Stimulated activated CD8-positive, alpha-beta memory T cell treated with anti-CD3 and anti-CD28 coated beads, Interleukin-12 subunit alpha, Interleukin-12 subunit beta, amount 100 ng/mL, for 4 hours (primary cell): ENCODE data around the gene PIP5KL1.

Experiments
- DNase-seq: peaks from one replicate; pipeline ENCODE4 v3.0.0-alpha.2; 2020; ENCODE audit warnings: low read depth

The PIP5KL1 gene

DNA sequence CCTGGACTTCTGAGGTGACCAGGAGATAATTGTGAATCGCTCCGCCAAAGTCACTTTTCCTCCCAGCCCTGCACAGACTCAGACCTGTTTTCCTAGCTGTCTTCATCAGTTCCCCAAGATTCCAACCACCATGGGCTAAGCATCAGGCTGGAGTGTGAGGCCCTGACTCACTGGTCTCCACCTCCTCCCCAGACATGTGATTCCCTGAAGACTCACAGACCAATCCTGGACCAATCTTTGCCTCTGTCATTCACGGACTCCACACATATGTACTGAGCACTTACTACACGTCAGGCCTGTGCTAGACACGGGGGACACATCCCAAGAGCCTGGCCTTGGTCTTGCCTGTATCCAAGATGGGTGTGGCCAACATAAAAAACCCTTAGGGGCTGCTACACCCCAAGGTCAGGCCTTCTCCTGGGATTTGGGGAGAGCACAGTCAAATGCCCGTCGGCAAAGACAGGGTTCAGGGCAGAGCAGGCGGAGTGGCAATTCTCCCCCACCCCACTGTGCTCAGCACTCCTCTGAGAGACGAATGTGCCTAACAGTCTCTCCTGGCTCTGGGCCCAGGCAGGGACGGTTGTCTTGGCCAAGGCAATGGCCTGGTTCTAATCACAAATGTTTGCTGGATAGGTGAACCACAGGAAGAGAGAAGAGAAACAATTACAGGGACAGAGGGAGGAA, 38.3 kb upstream of the PIP5KL1 start:
- DNase-seq = no peak

DNA sequence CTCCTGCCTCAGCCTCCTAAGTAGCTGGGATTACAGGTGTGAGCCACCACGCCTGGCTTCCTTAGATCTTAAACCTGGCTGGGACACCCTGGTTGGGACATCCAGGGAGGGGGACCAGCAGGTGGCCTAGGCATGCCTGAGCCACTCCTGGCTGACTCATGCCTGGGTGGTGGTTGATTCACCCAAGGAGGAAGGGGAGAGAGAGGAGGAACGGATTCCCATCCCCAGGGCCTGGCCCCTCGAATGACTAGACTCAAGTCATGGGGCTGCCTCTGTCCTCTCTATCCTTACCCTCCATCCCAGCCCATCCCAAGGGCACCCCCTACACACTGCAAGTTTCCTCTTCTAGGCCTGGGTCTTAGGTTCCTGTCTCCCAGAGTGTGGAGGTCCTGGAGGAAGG, 37.5 kb upstream of the PIP5KL1 start:
- no peak for DNase-seq

DNA sequence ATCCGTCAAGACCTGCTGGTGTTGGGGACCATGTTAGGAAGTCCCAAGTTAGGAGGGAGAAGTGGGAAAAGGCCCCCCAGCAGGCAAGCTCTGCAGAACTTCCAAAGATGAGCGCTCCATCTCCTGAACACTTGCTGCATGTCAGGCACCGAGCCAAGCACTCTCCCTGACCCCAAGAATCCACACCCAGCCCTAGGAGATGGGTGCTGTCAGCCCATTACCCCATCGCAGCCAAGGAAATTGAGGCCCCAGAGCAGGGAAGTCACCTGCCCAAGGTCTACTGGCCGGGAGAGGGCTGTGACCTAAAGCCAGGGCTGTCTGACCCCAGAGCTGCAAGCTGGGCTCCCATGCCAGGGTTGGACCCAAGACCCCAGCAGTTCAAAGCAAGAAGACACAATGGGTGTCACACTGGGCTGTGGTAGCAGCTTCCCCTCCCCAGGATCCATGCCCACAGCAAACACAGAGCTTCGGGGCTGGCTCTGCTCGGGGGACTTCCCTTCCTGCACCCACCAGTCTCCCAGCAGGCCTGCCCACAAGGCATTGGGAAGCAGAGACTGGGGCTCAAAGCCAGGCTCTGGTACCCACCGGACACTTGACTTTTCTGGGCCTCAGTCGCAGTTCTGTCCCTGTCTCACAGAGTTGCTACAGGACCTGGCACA, 36.7 kb upstream of the PIP5KL1 start:
- no peak for DNase-seq

DNA sequence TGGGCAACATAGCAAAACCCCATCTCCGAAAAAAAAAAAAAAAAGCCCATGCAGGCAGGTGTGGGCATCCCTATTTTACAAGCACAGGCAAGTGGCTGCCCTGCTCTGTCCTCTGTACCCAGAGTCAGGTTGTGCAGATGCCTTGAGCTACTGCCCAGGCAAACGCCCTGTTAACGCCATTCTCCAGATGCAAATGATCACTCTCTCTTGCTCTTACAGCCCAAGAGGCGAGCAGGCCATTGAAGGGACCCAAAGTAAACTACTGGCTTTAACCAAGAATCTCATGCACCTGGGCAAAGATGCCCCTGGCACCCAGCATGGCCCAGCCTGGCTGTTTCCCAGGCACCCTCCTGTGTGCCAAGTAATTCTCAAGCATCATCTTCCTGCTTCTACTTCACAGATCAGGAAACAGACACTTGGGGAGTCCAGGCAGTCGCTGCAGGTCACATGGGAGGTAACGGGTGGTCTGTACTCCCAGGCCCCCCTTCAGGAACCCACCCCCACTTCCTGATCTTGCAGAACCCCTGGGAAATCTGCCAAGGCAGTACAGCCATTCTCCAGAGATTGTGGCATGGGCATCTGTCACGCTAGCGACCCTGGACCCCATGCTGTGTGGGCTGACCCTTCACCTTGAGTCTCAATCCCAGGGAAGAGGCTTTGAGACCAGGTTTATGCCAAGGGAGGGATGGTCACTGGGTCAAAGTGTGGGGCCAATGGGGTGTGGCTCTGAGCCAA, 36.0 kb upstream of the PIP5KL1 start:
- no peak for DNase-seq

DNA sequence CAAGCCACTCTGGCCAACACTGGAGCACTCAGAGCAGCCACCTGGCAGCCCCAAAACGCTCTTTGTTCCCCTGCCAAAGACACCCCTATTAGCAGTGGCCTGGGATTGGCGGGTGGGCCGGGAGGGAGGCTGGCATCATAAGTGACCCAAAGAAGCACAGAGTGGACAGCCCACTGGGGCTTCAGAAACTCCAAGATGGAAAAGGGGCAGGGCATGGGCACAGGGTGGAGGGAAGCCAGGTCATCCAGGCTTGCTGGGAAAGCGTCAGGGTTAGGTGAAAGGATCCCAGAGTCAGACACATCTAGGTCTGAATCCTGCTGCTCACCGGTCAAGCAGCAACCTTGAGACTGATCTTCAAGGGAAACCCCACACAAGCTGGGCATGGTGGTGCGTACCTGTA, 35.4 kb upstream of the PIP5KL1 start:
- DNase-seq = no peak

DNA sequence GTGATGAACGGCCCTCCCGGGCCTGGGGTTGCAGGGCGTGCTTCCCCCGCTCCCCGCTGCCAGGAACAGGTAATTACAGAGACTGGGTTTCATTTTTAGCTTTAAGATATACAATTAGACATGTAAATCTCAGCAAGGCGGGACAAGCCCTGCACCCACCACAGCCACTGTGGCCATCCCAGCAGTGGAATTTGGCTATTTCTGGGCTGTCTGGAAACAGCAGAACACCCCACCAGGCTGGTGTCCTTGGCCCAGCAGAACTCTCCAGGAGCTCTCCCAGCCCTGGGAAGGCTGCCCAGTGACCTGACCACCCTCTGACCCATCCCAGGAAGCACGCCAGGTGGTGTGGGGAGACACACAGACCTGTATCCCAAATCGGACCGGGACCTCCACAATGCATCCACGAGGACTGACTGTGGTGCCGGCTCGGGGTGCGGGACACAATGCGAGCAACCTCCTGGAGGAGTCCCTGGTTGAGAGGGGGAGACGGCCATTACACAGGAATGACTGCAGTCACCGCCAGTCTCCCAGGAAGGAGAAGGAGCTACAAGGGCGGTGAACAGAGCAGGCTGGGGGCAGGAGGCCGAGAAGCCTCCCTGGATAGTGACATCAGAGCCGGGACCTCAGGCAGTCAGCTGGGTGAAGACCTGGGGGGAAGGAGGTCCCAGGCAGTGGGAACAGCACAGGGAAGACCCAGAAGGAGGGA, 32.9 kb upstream of the PIP5KL1 start:
- DNase-seq = no peak

DNA sequence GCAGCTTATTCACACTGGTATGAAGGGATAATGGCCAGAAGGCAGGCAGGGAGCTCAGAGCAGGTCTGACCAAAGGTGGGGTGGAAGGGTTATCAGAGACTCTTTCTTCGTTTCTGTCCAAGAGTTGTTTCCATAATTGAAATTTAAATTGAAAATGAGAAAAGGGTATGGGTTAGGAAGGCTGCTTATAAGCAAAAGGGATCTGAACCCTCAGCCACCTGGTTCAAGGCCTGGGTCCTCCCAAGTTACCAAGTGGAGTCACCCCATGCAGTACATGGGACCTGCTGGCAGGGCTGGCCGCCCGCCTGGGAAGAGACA, 32.4 kb upstream of the PIP5KL1 start:
- no peak for DNase-seq

DNA sequence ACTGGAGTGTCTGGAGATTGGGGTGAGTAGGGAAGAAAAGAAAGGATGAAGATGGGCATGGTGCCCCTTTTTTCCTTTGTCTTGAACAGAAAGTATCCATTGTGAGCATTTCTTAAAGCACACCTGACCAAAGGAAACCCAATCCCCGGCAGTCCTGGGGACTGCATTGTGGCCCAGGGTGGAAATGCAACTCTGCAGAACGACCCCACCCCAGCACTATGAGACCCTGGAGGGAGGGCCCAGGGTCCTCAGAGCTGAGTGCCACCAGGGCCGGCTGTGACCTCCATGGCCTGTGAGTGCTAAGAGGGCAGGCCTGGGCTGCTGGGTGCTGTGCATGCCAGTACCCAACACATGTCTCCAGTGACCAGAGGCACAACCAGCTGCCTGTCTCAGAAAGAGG, 31.7 kb upstream of the PIP5KL1 start:
- no peak for DNase-seq

DNA sequence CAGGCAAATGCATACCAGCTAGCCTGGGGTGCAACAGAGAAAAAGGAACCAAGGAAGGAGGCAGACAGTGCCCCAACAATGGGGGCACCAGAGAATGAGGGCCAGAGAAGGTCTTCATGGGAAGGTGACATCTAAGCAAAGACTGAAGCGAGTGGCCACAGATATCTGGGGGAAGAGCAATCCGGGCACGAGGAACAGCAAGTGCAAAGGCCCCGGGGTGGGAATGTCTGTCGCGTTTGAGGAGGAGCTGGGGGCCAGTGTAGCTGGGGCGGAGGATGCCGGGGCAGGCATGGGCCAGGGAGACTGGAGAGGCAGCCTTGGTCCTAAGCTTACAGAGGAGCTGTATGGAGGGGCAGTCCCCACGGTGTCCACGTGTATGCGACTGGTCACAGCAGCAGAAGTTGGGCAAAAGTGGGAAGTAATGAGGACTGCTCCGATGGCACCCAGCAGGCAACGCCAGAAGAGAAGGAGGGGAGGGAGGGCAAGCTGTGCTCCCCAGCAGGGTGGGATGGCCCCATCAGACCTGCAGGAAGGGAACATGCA, 31.1 kb upstream of the PIP5KL1 start:
- DNase-seq = no peak

DNA sequence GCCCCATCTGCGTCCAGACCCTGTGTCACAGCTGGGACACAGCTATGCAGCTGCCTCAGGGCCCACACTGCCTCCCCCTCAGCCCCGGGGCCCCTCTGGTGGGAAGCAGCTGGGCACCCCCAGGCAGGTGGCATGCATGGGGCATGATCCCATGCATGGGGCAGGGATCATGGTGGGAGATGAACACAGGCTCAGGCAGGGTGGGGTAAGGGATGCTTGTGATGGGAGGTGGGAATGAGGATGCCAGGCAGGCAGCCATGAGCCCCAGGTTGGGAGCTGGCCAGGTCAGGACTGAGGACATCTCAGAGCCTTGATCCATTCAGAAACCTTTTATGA, 30.5 kb upstream of the PIP5KL1 start:
- DNase-seq = no peak

DNA sequence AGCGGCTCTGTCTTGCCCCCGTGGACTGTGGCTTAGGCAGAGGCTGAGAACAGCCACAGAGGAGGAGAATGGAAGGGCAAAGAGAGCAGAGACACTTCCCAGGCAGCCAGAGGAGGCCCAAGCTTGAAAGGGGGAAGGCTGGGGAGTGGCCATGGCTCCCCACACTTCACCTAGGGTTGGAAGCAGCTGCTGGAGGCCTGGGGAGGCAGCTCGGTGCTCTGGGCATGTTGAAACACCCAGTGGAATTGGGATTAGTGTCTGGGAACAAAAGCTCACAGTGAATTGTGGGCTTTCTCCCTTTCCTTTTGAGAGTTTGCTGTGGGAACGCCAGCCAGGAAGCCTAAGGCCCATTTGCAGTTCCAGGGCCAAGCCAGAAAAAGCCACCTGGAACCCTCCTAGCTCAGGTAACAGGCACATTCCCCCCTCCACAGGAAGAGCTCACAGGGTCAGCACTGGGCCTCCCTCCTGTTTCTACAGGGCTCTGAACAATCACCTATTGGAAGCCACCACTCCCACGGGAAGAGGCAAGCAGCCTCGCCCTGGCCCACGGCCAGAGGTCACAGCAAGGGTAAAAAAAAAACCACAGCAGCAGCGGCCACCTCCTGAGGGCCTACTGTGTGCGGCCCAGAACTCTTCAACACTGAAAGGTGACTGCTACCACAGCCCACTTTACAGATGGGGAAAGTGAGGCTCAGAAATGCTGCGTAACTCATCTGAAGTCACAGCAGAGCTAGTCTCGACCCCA, 30.0 kb upstream of the PIP5KL1 start:
- DNase-seq = no peak

DNA sequence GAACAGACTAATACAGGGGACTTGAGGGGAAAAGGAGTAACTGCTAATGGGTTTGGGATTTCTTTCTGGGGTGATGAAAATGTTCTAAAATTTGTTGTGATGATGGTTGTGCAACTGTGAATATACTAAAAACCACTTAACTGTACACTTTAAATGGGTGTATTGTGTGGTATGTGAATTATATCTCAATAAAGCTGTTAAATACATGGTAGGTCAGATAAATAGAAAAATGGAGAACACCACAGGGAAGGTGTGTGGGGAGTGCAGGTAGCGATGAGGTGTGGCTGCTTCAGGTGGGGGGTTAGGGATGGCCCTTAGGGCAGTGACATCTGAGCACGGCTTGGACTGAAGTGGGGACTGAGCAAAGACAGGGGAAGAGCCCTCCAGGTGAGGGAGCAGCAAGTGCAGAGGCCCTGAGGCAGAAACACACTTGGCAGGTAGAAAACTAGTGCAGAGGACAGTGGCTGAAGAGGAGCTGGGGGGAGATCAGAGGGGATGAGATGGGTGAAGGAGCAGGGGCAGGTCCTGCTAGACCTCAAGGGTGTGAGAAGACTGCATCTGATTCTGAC, 29.3 kb upstream of the PIP5KL1 start:
- no peak for DNase-seq

DNA sequence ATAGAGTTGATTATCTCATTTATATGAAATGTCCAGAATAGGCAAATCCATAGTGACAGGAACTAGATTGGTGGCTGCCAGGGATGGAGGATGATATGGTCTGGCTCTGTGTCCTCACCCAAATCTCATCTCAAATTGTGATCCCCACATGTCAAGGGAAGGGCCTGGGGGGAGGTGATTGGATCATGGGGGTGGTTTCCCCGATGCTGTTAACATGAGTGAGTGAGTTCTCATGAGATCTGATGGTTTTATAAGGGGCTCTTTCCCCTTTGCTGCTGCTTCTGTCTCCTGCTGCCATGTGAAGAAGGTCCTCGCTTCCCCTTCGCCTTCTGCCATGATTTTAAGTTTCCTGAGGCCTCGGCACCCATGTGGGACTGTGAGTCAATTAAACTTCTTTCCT, 28.8 kb upstream of the PIP5KL1 start:
- DNase-seq = no peak

DNA sequence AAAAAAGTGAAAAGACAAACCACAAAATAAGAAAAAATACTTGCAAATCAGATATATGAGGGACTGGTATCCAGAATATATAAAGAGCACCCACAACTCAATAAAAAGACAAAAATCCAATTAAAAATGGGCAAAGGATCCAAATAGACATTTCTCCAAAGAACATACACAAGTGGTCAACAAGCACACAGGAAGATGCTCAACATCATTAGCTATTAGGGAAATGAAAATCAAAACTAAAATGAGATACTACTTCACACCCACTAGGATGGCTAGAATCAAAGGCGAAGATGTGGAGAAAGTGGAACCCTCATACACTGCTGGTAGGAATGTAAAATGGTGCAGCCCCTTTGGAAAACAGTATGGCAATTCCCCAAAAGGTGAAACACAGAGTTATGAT, 28.2 kb upstream of the PIP5KL1 start:
- DNase-seq = no peak

DNA sequence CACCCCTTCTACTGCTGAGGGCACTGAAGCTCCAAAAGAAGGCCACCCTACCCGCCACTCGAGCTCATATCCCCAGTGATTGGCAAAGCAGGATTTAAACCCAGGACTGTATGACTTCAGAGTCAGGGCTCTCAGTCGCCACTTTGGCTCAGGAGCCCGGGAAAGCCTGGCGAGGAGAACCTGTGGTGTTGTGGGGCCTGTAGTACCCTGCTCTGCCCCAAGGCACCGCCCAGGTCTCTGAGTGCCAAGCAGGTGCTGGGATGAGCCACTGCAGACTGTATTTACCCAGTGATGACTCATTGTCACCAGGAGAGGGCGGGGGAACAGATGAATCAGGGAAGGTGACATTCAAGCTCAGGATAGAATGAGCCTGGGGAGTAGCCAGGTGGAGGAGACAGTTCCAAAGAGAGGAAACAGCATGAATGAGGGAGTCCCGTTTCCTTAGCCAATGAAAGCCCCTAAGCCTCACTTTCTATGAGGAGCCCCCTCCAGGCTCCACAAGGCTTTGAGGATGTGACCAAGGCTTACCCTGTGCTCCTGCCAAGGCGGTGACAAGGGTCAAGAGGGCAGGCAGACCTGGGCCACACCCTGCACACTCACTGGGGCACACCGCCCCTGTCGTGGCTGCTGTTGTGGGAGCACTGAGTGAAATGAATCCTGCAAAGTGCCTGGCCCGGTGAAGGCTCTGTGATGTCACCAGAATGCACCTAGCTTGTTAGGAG, 24.9 kb upstream of the PIP5KL1 start:
- peak; percentile 71 for DNase-seq

DNA sequence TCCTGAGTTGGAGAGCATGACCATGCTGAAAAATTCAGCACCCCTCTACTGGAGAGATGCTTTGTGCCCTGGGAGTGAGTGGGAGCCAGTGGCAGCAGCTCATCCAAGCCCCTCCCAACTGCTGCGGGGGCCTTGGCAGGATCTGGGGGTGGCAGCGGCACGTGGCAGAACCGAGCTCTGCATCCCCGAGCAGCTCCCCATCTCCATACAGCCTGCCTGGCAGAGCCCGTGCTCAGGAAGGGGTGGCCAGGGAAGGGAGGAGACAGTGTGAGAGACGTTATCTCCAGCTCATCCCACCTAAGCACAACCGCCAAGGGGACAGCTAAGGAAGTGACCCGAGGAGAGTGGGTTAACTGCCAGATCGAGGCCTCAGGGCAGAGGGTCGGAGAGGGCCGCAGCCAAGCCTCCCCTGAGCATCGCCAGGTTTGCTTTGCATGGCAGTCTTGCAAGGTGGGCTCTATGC, 24.3 kb upstream of the PIP5KL1 start:
- DNase-seq = no peak

DNA sequence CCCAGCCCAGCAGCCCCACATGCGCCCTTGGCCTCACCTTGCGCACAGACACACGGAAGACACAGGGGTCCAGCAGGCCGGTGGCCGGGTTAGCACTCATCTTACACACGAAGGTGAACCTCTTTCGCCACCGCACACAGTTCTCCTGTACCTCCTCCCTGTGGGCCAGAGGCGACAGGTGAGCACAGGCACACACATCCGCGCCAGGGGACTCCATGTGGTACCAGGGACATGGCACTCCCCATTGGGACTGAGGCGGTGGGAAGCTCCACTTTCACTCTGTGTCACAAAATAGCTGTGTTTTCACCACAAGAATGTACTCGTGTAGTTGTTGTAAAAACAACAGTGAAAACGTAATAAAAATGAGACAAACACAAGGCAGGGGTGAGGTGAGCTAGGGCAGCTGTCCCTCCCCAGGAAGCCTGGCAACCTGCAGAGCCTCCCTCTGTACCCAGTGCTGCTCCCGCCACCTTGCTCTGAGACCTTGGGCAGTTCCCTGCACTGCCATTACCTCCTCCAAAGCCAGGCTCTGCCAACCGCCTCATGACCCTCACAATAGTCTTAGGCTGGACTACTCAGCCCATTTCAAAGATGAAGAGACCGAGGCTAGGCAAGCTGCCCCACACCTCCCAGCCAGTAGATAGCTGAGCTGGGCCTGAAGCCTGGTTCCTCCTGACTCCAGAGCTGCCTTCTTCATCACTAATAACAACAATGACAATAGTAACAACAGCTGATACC, 23.4 kb upstream of the PIP5KL1 start:
- no peak for DNase-seq

DNA sequence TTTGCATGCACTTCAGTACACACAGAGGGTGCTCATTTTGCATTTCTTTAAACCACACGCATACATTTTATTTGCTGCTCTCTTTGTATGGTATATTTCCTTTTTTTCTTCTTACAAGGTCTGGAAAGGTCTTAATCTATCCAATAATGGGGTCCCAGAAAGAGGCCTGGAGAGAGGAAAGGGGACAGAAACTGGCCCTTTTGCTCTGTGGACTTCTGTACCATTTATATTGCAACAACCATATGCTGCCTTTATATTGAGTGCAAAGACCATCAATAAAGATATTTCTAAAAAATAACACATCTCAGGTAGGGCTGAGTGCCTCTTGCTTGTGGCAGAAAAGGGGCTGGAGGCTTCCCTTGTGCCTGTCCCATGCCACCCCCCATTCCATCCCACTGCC, 22.6 kb upstream of the PIP5KL1 start:
- DNase-seq = no peak

DNA sequence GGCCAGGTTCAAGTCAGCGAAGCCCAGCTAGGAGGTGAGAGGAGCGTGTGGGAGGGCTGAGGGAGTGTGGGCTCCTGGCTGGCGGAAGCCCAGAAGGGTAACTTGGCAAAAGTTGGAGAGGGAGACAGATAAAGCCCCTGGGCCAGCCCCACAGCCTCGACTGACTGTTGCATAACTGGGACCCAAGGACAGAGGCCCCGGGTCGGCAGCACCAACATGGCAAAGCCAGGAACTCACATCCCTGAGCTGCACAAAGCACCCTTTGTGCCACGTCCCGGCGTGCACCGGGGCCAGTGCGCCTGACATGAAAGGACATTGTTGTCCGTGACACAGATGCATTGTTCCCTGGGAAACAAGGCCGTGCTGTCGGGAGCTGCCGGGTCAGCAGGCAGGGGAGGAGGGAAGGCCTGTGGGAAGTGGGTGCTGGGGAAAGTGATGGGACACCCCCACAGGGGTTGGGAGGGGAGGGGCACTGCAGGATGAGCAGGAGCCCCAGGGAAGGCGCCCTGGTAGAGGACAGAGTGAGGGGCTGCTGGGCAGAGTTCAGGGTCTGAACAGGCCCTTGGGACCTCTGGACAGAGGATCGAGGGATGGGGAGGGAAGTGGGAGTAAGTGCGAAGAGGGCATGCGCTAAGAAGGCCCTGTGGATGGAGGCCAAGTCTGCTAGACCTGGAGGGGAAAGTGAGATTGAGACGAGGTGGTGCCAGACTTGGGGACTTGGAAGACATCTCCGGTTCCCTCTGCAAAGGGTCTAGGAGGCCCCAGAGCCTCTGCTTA, 20.1 kb upstream of the PIP5KL1 start:
- no peak for DNase-seq
